ENCODE results near the gene SLC3A2. TPM values are rescaled to one million over a fixed set of nuclear protein-coding genes. Genes with fewer than 3 reads are reported as not detected.

SLC3A2 gene
- total and polyA plus RNA-seq, 2 of the 13 experiments (the other 11 are each of a cell fraction or from before 2014, with no cell fraction given), result 213 to 226 TPM

- TF ChIP-seq, protein P1, sequence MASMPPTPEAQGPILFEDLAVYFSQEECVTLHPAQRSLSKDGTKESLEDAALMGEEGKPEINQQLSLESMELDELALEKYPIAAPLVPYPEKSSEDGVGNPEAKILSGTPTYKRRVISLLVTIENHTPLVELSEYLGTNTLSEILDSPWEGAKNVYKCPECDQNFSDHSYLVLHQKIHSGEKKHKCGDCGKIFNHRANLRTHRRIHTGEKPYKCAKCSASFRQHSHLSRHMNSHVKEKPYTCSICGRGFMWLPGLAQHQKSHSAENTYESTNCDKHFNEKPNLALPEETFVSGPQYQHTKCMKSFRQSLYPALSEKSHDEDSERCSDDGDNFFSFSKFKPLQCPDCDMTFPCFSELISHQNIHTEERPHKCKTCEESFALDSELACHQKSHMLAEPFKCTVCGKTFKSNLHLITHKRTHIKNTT (CRISPR knock-in tag; IDR thresholded peaks at IDR 0.05), result no peak
- TF ChIP-seq GPBP1L1 (CRISPR knock-in tag; IDR thresholded peaks at IDR 0.05), result no peak
- TF ChIP-seq ZFP37 (CRISPR knock-in tag; IDR thresholded peaks at IDR 0.05; ENCODE audit: borderline replicate concordance), result no peak
- no peak for TF ChIP-seq PRMT3 (CRISPR knock-in tag; IDR thresholded peaks at IDR 0.05; ENCODE audit: borderline replicate concordance, low read depth)
- no peak for TF ChIP-seq SOX6 (IDR thresholded peaks at IDR 0.05)
- TF ChIP-seq SOX6 (CRISPR knock-in tag; IDR thresholded peaks at IDR 0.05), result no peak
- peak; percentile 15; the same call in 1 of the 2 replicates for TF ChIP-seq SOX13 (IDR thresholded peaks at IDR 0.05)
- TF ChIP-seq SOX13 (CRISPR knock-in tag; conservative IDR thresholded peaks at IDR 0.05 in 1 of 2, IDR thresholded peaks at IDR 0.05 in 1 of 2), result 0 out of 4 replicates have a peak, but pooled peaks of 1 of the 2 experiments have one; percentile 59
- TF ChIP-seq ZNF589 (CRISPR knock-in tag; conservative IDR thresholded peaks at IDR 0.05), result 0 out of 2 replicates have a peak, but pooled peaks have one; percentile 26
- TF ChIP-seq GZF1 (CRISPR knock-in tag; IDR thresholded peaks at IDR 0.05), result no peak
- TF ChIP-seq, protein P2, sequence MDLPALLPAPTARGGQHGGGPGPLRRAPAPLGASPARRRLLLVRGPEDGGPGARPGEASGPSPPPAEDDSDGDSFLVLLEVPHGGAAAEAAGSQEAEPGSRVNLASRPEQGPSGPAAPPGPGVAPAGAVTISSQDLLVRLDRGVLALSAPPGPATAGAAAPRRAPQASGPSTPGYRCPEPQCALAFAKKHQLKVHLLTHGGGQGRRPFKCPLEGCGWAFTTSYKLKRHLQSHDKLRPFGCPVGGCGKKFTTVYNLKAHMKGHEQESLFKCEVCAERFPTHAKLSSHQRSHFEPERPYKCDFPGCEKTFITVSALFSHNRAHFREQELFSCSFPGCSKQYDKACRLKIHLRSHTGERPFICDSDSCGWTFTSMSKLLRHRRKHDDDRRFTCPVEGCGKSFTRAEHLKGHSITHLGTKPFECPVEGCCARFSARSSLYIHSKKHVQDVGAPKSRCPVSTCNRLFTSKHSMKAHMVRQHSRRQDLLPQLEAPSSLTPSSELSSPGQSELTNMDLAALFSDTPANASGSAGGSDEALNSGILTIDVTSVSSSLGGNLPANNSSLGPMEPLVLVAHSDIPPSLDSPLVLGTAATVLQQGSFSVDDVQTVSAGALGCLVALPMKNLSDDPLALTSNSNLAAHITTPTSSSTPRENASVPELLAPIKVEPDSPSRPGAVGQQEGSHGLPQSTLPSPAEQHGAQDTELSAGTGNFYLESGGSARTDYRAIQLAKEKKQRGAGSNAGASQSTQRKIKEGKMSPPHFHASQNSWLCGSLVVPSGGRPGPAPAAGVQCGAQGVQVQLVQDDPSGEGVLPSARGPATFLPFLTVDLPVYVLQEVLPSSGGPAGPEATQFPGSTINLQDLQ (CRISPR knock-in tag; IDR thresholded peaks at IDR 0.05), result no peak
- no peak for TF ChIP-seq JARID2 (CRISPR knock-in tag; IDR thresholded peaks at IDR 0.05; ENCODE audit: insufficient replicate concordance)
- peak; percentile 94; the same call in 1 of the 2 replicates for TF ChIP-seq ZC3H4 (CRISPR knock-in tag; IDR thresholded peaks at IDR 0.05; ENCODE audit: borderline replicate concordance)
- TF ChIP-seq HNRNPL (IDR thresholded peaks at IDR 0.05; ENCODE audit: low read depth, low read length), result no peak
- no peak for TF ChIP-seq HNF4G (IDR thresholded peaks at IDR 0.05; ENCODE audit: borderline replicate concordance, low read depth, low read length)
- no peak for TF ChIP-seq HNF4G (CRISPR knock-in tag; IDR thresholded peaks at IDR 0.05; ENCODE audit: borderline replicate concordance, low read depth)
- TF ChIP-seq, protein P3, sequence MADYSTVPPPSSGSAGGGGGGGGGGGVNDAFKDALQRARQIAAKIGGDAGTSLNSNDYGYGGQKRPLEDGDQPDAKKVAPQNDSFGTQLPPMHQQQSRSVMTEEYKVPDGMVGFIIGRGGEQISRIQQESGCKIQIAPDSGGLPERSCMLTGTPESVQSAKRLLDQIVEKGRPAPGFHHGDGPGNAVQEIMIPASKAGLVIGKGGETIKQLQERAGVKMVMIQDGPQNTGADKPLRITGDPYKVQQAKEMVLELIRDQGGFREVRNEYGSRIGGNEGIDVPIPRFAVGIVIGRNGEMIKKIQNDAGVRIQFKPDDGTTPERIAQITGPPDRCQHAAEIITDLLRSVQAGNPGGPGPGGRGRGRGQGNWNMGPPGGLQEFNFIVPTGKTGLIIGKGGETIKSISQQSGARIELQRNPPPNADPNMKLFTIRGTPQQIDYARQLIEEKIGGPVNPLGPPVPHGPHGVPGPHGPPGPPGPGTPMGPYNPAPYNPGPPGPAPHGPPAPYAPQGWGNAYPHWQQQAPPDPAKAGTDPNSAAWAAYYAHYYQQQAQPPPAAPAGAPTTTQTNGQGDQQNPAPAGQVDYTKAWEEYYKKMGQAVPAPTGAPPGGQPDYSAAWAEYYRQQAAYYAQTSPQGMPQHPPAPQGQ (CRISPR knock-in tag; IDR thresholded peaks at IDR 0.05; ENCODE audit: borderline replicate concordance), result 0 out of 2 replicates have a peak, but pooled peaks have one; percentile 6
- no peak for TF ChIP-seq TCF7 (IDR thresholded peaks at IDR 0.05; ENCODE audit: low read depth)
- no peak for TF ChIP-seq ZMAT3 (CRISPR knock-in tag; conservative IDR thresholded peaks at IDR 0.05)
- TF ChIP-seq ZNF33A (CRISPR knock-in tag; IDR thresholded peaks at IDR 0.05; ENCODE audit: borderline replicate concordance), result no peak
- TF ChIP-seq EED (CRISPR knock-in tag; IDR thresholded peaks at IDR 0.05), result no peak
Observed at GRCh38 chr11:62850911-62851806, 29.5 kb upstream of the SLC3A2 start (continued).
